ENCODE measurements around the gene GALNT12. TPM values are rescaled to one million over a fixed set of nuclear protein-coding genes. Genes with fewer than 3 reads are reported as not detected.

Gene GALNT12
- 1 to 10 TPM; 6.7 to 6.8 TPM for total RNA-seq

DNA sequence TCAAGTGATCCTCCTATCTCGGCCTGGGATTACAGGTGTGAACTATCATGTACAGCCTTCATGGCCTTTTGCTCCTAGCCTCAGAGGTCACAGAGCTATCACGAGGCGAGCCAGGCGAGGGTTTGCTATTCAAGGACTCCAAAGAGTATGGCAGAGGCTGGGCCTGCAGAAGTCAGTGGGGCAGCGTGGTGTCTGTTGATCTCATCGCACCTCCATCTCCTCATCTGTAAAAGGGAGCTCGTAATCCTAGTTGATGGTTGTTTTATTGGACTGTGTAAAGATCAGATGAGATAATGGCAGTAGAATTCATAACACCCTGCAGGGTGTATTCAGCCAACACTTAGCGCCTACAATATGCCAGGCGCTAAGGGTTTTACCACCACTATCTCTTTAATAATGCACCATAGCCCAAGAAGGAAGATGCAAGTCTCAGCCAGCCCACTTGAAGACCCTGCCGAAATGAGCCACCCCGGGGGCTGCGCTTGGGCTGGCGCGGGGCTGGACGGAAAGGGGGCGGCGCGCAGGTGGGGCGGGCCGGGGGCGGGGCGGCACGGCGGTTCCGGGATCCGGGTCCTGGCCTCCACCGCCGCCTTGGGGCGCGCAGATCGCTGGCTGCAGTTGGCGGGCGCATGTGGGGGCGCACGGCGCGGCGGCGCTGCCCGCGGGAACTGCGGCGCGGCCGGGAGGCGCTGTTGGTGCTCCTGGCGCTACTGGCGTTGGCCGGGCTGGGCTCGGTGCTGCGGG, at the start of gene GALNT12:
GALNT12 (plus strand) TSS at position 601 of the 744 bp plus-strand sequence; CDS start at position 630, 29 bp downstream.

GRCh38 chr9:98796364-98797101, 10.9 kb upstream of the GALNT12 start, which contains the start of gene ANKS6:
ANKS6 (minus strand) TSS chr9:98796555; CDS start chr9:98796491, 64 bp downstream.

Other genes starting within 250 kb of the GALNT12 start
- not detected for gene GABBR2, start 98.7 kb upstream of the GALNT12 start, total RNA-seq
- gene ANKS6, start 11.1 kb upstream of the GALNT12 start, total RNA-seq: 1 to 10 TPM; 6.8 to 8.3 TPM
- under 1 TPM; 0.10 to 0.20 TPM for gene COL15A1, start 136.2 kb downstream of the GALNT12 start, total RNA-seq

Measured in activated naive CD4-positive, alpha-beta T cell treated with anti-CD3 and anti-CD28 coated beads, Interleukin-2, amount 10 ng/mL, durations not matched to agents 5 hours and 36 hours (primary cell).